ENCODE data around the gene MYO15A.

GRCh38 chr17:18145811-18146210, 37.3 kb downstream of the MYO15A start:
- TF ChIP-seq CTCF (IDR thresholded peaks at IDR 0.05) (no peak), EZH2 (IDR thresholded peaks at IDR 0.05; ENCODE audit: borderline replicate concordance, insufficient read depth, low read depth, low read length, poor library complexity, severe bottlenecking) (no peak)

Measured in B cell (primary cell).